Sigmoid colon (tissue), 7 donors: ENCODE results near the gene NEURL1. TPM values are rescaled to one million over a fixed set of nuclear protein-coding genes. Genes with fewer than 3 reads are reported as not detected.

Experiments used
- DNase-seq: peaks from one replicate; pipeline ENCODE4 v3.0.0-alpha.2; 2019
- H3K27ac ChIP-seq, 4 donors: fragments of 200-600 bp; sonication (generic); one replicate each; pipeline ENCODE4 v1.5.1; 2016 to 2019; ENCODE audit warnings: mild to moderate bottlenecking in 1 of 4
- H3K27me3 ChIP-seq, 3 donors: fragments of 200-600 bp; sonication (generic); one replicate each; pipeline ENCODE4 v1.5.1; 2019; ENCODE audit warnings: mild to moderate bottlenecking in 1 of 3
- H3K36me3 ChIP-seq, 4 donors: fragments of 200-600 bp; sonication (generic); one replicate each; pipeline ENCODE4 v1.5.1; 2016 to 2019
- H3K4me1 ChIP-seq, 4 donors: fragments of 200-600 bp; sonication (generic); one replicate each; pipeline ENCODE4 v1.5.1; 2017 to 2019
- H3K4me3 ChIP-seq, 4 donors: fragments of 200-600 bp; sonication (generic); one replicate each; pipeline ENCODE4 v1.5.1; 2017 to 2019; ENCODE audit warnings: mild to moderate bottlenecking in 2 of 4, moderate library complexity in 1 of 4
- H3K9me3 ChIP-seq, 4 donors: fragments of 200-600 bp in 3 of 4; sonication (generic) in 3 of 4; one replicate each; pipeline versions ENCODE4 v1.5.1 to v1.6.1; 2013 to 2019
- EP300 ChIP-seq, 4 donors: sonication (generic); formaldehyde crosslinking; IDR thresholded peaks; one replicate each; pipeline ENCODE4 v1.6.1; 2017; ENCODE audit warnings: antibody characterized with exemption in 4 of 4
- POLR2A ChIP-seq, 2 donors: fragments of 450-650 bp; IDR thresholded peaks; one replicate each; pipeline ENCODE4 v1.6.1; 2016; ENCODE audit warnings: antibody characterized with exemption in 2 of 2, mild to moderate bottlenecking in 2 of 2, moderate library complexity in 2 of 2
- POLR2AphosphoS5 ChIP-seq, 4 donors: sonication (generic); formaldehyde crosslinking; IDR thresholded peaks; one replicate each; pipeline ENCODE4 v1.6.1; 2017; ENCODE audit warnings: antibody characterized with exemption in 4 of 4
- WGBS, 2 donors: extraction: QIAGEN DNeasy Blood & Tissue Kit; methylation state at CpG; one replicate each; pipeline ENCODE4 v1.1.7; 2013; 5-methylcytosine and 5-hydroxymethylcytosine counted together
- intact Hi-C: fragments of 100-400 bp; cut with DNase I; formaldehyde crosslinking; loops from one replicate; pipeline ENCODE4 v1.15.1; 2023
- polyA plus RNA-seq, 3 donors: library from polyadenylated mRNA; stranded (reverse); fragments of 200-250 nt; gene quantifications; one replicate each; pipeline ENCODE4 v1.2.3, GENCODE V29; 2013
- total RNA-seq, 4 donors: library from RNA; depleted of rRNA; stranded (reverse); fragments of >200 nt; gene quantifications; one replicate each; pipeline ENCODE4 v1.1.0, GENCODE V29; 2016
- TF ChIP-seq, protein P1 (sequence below), 4 experiments: fragments of 450-650 bp in 3 of 4; fragments of 200-600 bp in 1 of 4; IDR thresholded peaks; one replicate each; pipeline ENCODE4 v1.5.1; 2016 to 2019; ENCODE audit warnings: antibody characterized with exemption in 4 of 4, mild to moderate bottlenecking in 3 of 4, moderate library complexity in 2 of 4
- donor health status: healthy with polysubstance abuse.
- donor health status: Bipolar disorder and iron deficiency.
- donor health status: healthy.

NEURL1 gene
- total and polyA plus RNA-seq, 7 donors: 0.41 to 54.1 (median 15.3) TPM; not detected in 1

DNA sequence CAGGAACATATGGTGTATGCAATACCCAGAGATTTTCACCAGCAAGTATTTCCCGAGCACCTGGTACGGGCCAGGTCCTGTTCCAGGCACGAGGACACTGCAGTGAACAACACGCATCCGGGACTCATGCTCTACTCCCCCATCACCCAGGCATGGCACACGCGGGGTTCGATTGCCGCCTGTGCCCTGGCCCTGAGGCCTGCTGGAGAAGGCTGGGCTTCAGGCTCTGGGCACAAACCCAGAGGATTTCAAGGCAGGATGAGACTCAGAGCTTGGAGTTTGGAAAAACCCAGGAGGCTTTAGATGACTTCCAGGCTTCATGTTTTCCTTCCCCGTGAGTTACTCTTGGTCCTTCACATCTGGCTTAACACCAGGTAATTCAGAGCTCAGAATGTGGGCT is 143.5 kb downstream of the NEURL1 start:
- peaks cover 0 to 15% (median 2%) of the 10 kb centered on the region in 4 donors for H3K36me3 ChIP-seq
- peaks cover 0 to 66% (median 50%) of the 10 kb centered on the region in 4 donors for H3K4me1 ChIP-seq
- intact Hi-C loops: no loop called here
- H3K4me3 ChIP-seq: no peak overlapping the region
- 86 to 92% methylated on average over 10 of the region's 10 CpGs for WGBS, 2 donors
- H3K27ac ChIP-seq: peak overlapping the region; percentile 71 to 92 (median 88)
- no peaks in the 10 kb centered on the region for H3K9me3 ChIP-seq
- TF ChIP-seq POLR2AphosphoS5 (IDR thresholded peaks at IDR 0.05) (peak in 2 of 4 donors; percentile 9 to 17), EP300 (IDR thresholded peaks at IDR 0.05) (no peak)
- H3K27me3 ChIP-seq: no peaks in the 10 kb centered on the region
- DNase-seq: no peak

DNA sequence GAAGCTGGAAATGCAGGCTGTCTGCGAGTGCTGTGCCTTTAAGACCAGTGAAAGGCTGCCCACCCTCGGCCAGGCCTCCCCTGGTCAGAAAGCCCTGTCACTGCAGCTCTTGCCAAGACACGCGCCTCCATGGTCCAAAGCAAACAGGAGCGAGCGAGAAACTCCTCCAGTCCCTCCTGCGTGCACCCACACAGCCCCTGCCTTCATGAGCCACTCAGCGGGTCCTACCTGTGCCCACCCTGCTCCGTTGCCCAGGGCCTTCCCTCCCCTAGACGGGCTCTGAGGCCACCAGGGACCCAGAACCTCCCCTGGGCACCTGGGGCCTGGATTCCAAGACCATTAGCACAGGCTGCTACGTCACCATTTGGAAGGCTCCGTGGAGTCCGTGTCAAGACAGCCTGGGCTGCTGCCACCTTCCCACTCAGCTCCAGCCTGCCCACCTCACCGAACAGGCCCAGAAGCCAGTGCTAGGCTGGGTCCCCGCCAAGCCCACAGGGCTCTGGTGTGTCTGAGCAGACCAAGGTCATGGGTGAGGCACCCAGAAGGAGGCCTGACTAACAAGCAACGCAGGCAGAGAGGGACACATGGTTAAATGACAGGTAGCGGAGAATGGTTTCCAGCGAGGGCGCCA is 144.5 kb downstream of the NEURL1 start:
- peaks cover 0 to 69% (median 50%) of the 10 kb centered on the region in 4 donors for H3K4me1 ChIP-seq
- no peaks in the 10 kb centered on the region for H3K9me3 ChIP-seq
- peak; percentile 94 for DNase-seq
- WGBS, 2 donors: 81 to 89% methylated on average over 19 of the region's 19 CpGs
- no peak overlapping the region for H3K4me3 ChIP-seq
- H3K27ac ChIP-seq: peak overlapping the region; percentile 71 to 92 (median 88)
- TF ChIP-seq POLR2AphosphoS5 (IDR thresholded peaks at IDR 0.05): peak in 2 of 4 donors; percentile 36 to 64
- TF ChIP-seq, protein P1, sequence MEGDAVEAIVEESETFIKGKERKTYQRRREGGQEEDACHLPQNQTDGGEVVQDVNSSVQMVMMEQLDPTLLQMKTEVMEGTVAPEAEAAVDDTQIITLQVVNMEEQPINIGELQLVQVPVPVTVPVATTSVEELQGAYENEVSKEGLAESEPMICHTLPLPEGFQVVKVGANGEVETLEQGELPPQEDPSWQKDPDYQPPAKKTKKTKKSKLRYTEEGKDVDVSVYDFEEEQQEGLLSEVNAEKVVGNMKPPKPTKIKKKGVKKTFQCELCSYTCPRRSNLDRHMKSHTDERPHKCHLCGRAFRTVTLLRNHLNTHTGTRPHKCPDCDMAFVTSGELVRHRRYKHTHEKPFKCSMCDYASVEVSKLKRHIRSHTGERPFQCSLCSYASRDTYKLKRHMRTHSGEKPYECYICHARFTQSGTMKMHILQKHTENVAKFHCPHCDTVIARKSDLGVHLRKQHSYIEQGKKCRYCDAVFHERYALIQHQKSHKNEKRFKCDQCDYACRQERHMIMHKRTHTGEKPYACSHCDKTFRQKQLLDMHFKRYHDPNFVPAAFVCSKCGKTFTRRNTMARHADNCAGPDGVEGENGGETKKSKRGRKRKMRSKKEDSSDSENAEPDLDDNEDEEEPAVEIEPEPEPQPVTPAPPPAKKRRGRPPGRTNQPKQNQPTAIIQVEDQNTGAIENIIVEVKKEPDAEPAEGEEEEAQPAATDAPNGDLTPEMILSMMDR (IDR thresholded peaks at IDR 0.05): no peak
- peaks cover 0 to 7% (median 0%) of the 10 kb centered on the region in 4 donors for H3K36me3 ChIP-seq
- no peaks in the 10 kb centered on the region for H3K27me3 ChIP-seq
- intact Hi-C loops: loop anchor here (1.0 kb wide), 1 partner anchor 48 kb away; no protein-coding TSS in a partner anchor

DNA sequence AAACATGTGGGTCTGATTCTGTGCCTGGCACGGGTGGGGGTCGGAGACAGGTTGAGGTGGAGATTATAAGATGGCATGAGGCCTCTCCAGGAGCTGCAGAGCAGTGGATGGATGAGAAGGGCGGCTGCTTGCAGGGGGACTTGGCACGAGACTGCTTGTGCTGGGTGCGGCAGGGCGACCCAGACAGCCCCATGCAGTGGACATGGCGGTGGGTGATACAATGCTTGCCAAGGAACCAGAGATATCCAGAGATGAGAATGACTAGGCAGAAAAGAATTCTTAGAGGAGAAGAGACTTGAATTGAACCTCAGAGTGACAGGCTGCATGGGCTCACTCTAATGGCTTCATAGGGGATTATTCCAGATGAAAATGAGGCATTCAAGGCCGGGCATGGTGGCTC is 145.4 kb downstream of the NEURL1 start:
- TF ChIP-seq, protein P1 (IDR thresholded peaks at IDR 0.05): no peak
- TF ChIP-seq EP300 (IDR thresholded peaks at IDR 0.05) (no peak), POLR2A (IDR thresholded peaks at IDR 0.05) (no peak)
- WGBS, 2 donors: 92 to 95% methylated on average over 8 of the region's 8 CpGs
- Histone ChIP-seq H3K36me3 (peaks cover 0 to 7% (median 0%) of the 10 kb centered on the region in 4 donors), H3K27me3 (no peaks in the 10 kb centered on the region), H3K9me3 (no peaks in the 10 kb centered on the region), H3K4me1 (peaks cover 0 to 73% (median 50%) of the 10 kb centered on the region in 4 donors), H3K27ac (peak overlapping the region; percentile 71 to 92 (median 88)), H3K4me3 (no peak overlapping the region)
- no peak for DNase-seq
- intact Hi-C loops: loop anchor here (1.0 kb wide), 1 partner anchor 47 kb away; no protein-coding TSS in a partner anchor

DNA sequence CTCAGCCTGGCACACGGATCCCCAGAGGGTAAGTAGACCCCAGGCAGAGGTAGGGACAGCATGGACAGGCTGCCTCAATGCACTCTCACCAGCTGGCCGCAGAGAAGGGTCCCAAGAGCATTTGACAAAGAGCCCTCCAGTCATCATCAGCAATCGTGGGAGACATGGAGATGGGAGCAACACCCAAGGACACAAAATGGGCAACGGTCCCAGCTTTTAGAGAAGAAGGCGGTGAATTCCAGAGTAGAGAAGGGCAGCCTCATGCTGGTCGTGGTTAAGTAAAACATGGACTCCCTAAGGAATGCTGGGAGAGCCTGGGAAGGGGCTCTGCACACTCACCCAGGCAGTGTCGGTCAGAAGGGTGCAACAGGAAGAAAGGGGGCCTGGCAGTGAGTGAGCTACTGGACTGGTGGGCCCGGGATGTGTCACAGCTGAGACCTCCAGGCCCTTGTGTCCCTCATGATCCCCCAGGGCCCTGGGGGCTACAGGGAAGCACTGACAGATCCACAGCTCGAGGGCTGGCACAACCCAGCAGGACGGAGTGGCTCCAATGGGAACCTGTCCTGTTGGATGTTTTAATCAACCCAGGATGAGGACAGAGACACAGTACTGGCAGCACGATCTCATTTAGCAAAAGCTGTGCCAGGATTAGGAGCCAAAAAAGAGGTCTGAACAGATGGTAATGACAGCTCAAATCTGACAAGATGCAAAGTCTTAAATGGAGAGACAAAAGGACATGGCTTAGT is 147.1 kb downstream of the NEURL1 start:
- H3K27ac ChIP-seq: peak overlapping the region in 3 of 4 donors; percentile 20 to 47 (median 40)

DNA sequence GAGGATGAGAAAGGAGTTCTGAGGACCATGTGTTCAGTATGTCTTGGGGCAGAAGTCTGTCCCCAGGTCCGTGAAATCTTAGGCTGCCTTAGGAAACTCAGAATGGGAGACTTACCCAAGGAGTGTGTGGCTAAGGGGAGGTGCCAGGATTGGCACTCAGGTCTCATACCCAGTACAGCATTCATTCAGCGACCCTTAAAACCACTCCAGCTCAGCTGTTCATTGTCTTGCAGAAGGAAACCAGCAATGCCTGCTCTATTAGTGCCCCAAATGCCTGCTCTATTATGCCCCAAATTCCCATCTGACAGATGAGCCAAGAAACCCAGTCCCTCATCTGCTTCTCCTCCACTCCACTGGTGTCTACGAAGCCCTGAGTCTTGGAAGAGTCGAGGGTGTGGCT is 147.8 kb downstream of the NEURL1 start:
- H3K4me1 ChIP-seq: peaks cover 0 to 76% (median 55%) of the 10 kb centered on the region in 4 donors
- H3K27ac ChIP-seq: peak overlapping the region in 2 of 4 donors; percentile 21 to 32
- 91 to 92% methylated on average over 4 of the region's 4 CpGs for whole genome bisulfite sequencing, 2 donors
- no peaks in the 10 kb centered on the region for H3K9me3 ChIP-seq
- H3K4me3 ChIP-seq: no peak overlapping the region
- H3K27me3 ChIP-seq: no peaks in the 10 kb centered on the region
- DNase-seq: no peak
- intact Hi-C loops: no loop called here
- H3K36me3 ChIP-seq: peaks cover 0 to 7% (median under 1%) of the 10 kb centered on the region in 4 donors
- no peak for TF ChIP-seq EP300 (IDR thresholded peaks at IDR 0.05)
- no peak for TF ChIP-seq POLR2A (IDR thresholded peaks at IDR 0.05)
- TF ChIP-seq, protein P1 (IDR thresholded peaks at IDR 0.05): no peak
- TF ChIP-seq POLR2AphosphoS5 (IDR thresholded peaks at IDR 0.05): no peak

More for the DNA sequence above, 147.1 kb downstream of the NEURL1 start:
- Histone ChIP-seq H3K4me3 (no peak overlapping the region), H3K9me3 (no peaks in the 10 kb centered on the region), H3K4me1 (peaks cover 0 to 76% (median 55%) of the 10 kb centered on the region in 4 donors), H3K36me3 (peaks cover 0 to 7% (median 0%) of the 10 kb centered on the region in 4 donors), H3K27me3 (no peaks in the 10 kb centered on the region)
- TF ChIP-seq POLR2AphosphoS5 (IDR thresholded peaks at IDR 0.05): no peak
- DNase-seq: no peak
- WGBS, 2 donors: 76 to 80% methylated on average over 11 of the region's 11 CpGs
- intact Hi-C loops: no loop called here

Other genes with a start within 250 kb of the NEURL1 start
- gene RPEL1, start 247.8 kb upstream of the NEURL1 start, total RNA-seq: not detected
- under 1 TPM in 1 of 3 donors, not detected in 2; 0.03 TPM for gene RPEL1, start 247.8 kb upstream of the NEURL1 start, polyA plus RNA-seq
- gene INA, start 216.6 kb upstream of the NEURL1 start, total RNA-seq: 10 to 100 TPM in 2 of 4 donors, 1 to 10 TPM in 2; 3.9 to 11.8 (median 7.8) TPM
- 1 to 10 TPM in 1 of 3 donors, not detected in 2; 2.0 TPM for gene INA, start 216.6 kb upstream of the NEURL1 start, polyA plus RNA-seq
- 10 to 100 TPM; 16.3 to 26.0 (median 19.0) TPM for gene PCGF6, start 142.6 kb upstream of the NEURL1 start, total RNA-seq
- 1 to 10 TPM; 4.9 to 6.0 (median 5.8) TPM for gene PCGF6, start 142.6 kb upstream of the NEURL1 start, polyA plus RNA-seq
- gene TAF5, start 125.7 kb upstream of the NEURL1 start, total RNA-seq: 1 to 10 TPM; 4.2 to 7.1 (median 5.5) TPM
- 1 to 10 TPM; 2.8 to 3.3 (median 3.0) TPM for gene TAF5, start 125.7 kb upstream of the NEURL1 start, polyA plus RNA-seq
- 100 to 1,000 TPM; 400 to 825 (median 607) TPM for gene ATP5MK, start 97.2 kb upstream of the NEURL1 start, total RNA-seq
- gene ATP5MK, start 97.2 kb upstream of the NEURL1 start, polyA plus RNA-seq: 1,000 to 10,000 TPM in 2 of 3 donors, 100 to 1,000 TPM in 1; 912 to 2,357 (median 1,949) TPM
- 10 to 100 TPM; 11.0 to 15.0 (median 13.0) TPM for gene PDCD11, start 97.1 kb upstream of the NEURL1 start, total RNA-seq
- 10 to 100 TPM in 1 of 3 donors, 1 to 10 TPM in 2; 3.2 to 24.0 (median 6.0) TPM for gene PDCD11, start 97.1 kb upstream of the NEURL1 start, polyA plus RNA-seq
- gene CALHM2, start 41.3 kb upstream of the NEURL1 start, total RNA-seq: 10 to 100 TPM; 27.4 to 55.4 (median 46.4) TPM
- 10 to 100 TPM in 2 of 3 donors, 1 to 10 TPM in 1; 5.5 to 20.4 (median 13.7) TPM for gene CALHM2, start 41.3 kb upstream of the NEURL1 start, polyA plus RNA-seq
- gene CALHM1, start 34.8 kb upstream of the NEURL1 start, total RNA-seq: not detected
- under 1 TPM in 1 of 3 donors, not detected in 2; 0.07 TPM for gene CALHM1, start 34.8 kb upstream of the NEURL1 start, polyA plus RNA-seq
- gene CALHM3, start 14.5 kb upstream of the NEURL1 start, total RNA-seq: not detected
- gene CALHM3, start 14.5 kb upstream of the NEURL1 start, polyA plus RNA-seq: not detected